ENCODE results near the gene SUSD6.

Gene SUSD6

DNA sequence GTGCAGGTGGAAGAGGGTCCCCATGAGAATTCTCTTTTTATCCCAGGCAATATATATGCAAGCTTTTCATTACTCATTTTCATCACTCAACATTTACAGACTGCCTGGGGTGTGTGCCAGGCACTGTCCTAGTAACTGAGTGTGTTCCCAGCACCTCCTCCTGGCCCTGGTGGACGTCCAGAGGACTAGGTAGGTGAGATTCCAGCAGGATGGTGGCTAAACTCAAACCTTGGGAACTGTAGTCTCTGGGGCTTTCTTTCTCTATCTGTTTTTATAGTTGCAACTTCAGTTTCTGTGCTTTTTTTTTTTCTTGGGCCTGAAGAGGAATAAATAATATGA lies 63.8 kb downstream of the SUSD6 start:
- no peak for DNase-seq

DNA sequence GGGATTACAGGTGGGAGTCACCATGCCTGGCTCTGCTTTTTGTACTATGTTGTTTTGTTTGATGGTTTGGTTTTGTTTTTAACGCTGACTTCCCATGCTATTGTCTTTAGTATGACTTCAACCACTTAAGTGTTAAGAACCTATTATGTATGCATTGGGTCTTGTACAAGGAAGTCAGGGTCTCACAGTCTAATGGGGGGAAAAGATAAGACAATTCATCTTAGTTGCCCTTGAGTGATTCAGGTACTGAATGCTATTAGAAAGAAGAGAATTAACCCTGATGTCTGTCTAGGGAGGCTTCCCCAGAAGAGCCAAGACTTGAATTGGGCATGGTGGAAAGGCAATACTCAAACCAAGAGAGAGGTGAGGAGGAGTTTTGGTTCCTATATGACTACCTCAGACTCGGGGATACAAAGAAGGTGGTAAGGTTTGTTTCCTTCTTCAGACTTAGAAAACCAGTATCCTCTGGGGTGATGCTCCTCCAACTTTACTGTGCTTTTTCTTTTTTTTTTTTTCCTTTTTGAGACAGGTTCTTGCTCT lies 64.6 kb downstream of the SUSD6 start:
- DNase-seq: no peak

DNA sequence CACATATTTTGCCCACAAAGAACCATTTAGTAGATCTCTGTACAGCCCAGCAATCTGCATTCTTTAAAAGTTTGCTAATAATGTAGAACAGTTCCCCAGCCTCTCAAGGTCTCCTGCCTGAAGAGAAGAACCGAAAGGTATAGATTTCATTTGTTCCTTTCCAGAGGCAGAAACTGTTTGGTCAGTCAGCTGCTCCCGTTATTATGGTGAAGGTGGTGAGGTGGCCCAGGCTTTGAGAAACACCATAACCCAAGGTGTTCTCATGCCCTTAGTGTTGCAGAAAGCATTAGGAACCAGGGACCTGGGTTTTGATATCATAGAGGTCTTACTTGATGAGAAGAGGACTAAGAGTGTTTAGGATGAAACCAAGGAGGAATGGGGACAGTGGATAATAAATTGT lies 65.3 kb downstream of the SUSD6 start:
- no peak for DNase-seq

DNA sequence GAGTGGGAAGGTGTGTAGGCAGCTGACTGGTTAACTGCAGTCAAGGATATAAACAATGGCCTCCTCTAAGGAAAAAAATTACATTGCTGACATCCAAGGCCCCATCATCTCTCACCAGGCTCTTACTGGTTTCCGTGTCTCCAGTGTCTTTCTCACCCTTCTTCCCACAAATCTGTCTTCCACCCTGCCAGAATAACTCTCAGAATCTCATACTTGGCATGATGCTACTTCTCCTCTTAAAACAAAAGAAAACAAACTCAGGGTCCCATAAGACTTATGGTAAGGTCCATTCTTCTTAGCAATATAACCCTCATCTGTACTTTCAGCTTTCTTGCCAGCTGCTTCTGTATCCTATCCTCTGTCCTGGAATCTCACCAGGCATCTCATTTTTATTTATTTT lies 68.9 kb downstream of the SUSD6 start:
- no peak for DNase-seq

DNA sequence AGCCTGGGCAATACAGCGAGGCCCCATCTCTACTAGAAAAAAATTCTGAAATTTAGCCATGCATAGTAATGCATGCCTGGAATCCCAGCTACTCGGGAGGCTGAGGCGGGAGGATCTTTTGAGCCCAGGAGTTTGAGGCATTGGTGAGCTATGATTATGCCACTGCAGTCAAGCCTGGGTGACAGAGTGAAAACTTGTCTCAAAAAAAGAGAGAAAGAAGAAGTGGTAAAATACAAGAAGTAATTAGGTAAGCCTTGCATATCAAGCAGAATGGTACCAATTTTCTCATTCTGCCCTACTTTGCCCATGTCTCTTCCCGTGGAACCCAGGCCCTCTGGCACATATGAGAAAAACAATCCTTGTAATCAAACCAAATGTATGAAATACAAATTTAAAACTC lies 70.7 kb downstream of the SUSD6 start:
- DNase-seq: no peak

DNA sequence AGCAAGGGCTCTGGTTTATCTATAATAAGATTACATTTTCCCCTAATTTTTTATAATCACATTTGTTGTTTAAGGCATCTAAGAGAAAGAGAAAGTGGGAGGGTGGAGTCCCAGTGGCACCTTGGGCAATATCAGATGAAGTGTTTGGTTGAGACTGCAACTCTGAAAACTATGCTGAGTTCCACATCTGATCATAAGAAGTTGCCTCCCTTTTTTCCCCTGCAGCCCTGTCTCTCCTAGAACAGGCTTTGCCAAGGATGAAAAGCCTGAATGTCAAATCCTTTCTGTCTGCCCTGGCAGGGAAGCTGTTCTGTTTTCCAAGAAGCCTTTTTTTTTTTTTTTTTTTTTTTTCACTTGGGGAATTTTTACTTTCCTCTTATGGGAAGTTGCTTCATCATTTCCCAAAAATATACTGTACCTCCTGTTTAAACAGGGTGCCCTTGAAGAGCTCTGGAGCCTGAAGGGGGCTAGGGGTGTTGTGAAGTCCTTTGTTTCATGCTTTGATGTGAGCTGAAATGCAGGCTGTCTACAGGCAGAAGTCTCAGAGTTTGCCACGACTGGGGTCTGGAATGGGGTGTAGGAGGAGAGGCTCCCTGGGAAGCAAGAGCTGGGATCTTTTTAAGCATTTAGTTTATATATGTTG lies 71.3 kb downstream of the SUSD6 start:
- peak; percentile 25 for DNase-seq

DNA sequence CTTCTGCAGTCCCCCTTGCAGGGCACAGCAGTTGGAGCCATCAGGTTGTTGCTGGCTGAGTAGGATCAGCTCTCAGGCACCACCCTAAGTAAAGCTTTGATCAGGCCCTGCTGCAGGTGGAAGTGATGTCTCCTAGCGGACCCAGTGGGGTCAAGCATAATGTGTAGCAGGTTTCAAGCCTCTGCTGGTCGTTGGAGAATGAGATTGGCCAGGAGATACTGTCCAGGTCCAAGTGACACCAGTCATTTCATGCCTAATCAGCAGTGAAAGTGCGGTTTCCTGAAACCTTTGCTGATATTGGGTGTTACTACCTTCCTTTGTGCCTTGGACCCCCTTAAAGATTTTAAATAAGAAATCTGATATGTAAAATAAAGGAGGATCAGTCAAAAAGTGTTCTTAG lies 72.6 kb downstream of the SUSD6 start:
- no peak for DNase-seq

DNA sequence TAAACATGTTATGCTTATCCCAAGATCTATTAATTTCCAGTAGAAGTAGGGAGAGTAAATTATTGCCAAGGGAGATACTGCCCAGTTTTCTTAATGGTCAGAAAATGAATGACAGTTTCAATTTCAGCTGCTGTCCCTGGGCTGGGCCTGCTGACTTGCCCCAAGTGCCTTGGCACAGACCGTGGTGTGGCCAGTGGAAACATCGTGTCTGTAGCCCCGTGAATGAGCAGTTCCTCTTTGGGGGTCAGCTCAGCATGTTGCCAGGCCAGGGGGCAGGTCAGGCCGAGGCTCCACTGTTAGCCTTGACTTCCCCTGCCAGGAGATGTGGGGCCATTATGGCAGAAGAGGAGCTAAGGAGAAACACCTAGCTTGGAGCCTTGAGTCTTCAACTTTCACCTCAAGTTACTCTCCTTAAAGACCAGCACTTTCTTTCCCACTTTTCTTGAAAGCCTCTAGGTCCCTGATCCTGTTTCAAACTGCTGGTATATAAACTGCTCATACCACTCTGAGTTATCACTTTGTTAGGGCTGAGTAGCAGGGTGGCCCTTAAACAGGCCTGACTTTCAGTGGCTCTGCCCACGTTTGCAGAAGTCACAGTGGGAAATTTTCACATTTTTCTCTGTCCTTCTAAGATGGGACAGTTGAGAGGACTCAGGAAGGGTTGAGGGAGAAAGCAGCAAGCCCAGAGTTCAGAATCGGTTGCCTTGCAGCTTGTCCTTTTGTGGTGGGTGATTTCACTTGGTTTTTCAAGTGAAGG lies 73.2 kb downstream of the SUSD6 start:
- DNase-seq: no peak

DNA sequence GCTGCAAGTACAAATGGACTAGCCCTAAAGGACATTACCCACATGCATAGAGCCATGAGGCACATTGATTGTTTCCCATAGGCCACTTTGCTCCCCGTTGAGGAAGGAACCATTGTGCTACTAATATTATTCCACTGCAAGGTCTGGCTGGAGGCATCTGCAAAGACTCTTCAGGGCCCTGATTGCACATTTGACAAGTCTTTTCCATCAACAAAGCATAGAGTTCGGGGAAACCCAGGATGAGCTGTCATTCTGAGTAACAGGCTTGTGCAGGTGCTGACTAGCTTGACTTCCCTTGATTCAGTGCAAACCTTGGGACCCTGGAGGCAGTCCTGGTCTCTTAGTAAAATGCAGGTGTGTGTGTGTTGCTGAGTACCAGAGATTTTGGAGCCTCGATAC lies 73.8 kb downstream of the SUSD6 start:
- peak; percentile 60 for DNase-seq

DNA sequence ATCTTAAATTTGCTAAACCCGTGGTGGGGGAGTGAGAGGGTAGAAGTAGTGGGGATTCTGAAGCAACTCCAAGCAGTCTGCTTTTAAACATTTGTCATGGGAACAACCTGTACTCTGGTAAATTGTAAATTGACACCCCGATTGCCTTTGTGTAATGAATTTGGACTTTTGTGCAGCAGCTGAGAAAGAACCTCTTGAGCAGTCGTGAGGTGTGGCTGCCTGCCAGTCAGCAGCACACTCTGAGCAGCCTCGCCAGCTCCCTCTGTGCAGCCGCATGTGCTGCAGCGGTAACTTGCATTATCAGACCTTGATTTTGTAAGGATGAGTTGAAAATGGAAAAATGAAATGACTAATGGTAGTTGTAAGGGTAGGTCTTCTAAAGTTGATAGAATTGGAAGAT lies 74.3 kb downstream of the SUSD6 start:
- DNase-seq: peak; percentile 74

DNA sequence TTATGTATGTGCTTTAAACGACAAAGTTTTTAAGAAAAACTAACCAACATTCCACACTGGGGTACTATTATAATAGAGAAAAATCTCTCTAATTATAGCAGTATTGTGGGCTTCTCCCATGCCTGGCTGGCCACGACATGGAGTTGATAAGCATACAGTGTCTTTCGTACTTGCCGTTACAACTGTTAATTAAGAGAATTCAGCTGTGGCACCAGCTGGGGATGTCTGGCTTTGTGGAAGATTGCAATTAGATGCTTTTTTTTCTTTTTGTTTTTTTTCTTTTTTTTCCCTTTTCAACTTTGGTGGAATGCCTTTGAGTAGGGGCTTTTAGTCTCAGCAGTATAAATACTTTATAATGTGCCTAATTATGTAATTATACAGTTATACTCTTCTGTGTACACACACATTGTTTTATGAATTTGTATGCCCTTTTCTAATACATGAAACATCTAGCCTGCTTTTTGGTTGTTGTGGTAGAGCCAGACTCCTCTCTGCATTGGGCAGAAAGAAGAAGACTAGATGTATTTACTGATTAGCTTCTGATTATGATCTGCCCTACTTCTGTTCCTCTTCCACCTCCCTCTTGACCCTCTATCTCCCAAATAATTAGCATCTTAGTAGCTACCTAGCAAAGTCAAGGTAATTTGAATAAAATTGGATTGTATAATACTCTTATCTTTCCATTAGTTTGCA lies 76.4 kb downstream of the SUSD6 start:
- no peak for DNase-seq

DNA sequence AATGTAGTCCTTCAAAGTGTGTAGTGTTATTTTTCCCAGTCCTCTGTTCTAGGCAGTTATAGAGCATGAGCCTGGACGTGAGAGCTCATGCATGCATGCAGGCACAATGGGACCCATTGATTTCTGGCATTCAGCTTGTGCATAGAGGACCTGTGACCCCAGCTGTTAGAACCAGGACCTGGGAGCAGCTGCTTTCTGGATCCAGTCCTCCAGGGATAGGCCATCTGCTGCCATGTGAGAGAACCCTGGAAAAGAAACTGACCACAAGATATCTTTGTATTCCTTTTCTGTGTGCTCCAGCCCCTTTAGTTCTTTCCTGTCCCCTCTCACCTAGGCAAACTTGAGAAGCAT lies 76.9 kb downstream of the SUSD6 start:
- no peak for DNase-seq

DNA sequence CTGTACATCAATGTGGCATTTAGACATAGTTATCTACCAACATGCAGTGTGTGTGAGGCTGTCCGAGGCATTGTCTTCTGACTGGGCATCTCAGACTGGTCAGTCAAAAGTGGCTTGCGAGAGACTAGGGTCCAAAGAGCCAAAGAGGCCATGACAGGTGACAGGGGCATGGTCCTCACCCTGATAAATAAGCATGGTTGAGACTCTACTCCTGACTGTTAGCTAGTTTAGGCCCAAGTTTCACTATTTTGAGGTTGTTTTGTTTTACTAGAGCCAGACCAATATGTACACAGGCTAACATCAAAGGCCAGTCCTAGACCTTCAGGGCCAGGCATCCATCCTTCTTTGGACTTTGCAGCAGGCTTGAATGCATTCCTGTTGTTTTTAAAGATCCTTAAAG lies 78.6 kb downstream of the SUSD6 start:
- no peak for DNase-seq

DNA sequence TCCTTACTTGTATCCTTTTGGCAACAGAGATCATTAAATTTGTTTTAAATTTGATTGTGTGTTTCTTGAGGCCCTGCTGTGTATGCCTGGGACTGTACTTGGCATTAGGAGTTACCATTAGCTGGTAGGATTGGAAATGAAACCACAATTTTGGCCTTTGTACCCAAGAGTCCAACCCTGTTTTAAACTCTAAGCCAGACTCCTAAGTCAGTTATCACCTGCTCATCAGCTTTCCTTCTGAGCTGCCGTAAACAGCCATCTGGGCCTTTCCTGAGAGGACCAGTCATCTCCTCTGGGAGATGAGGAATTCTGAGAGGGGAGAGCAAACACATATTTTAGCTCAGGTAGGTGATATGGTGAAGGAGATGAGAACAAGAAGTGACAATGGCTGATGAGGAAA lies 81.2 kb downstream of the SUSD6 start:
- peak; percentile 28 for DNase-seq

DNA sequence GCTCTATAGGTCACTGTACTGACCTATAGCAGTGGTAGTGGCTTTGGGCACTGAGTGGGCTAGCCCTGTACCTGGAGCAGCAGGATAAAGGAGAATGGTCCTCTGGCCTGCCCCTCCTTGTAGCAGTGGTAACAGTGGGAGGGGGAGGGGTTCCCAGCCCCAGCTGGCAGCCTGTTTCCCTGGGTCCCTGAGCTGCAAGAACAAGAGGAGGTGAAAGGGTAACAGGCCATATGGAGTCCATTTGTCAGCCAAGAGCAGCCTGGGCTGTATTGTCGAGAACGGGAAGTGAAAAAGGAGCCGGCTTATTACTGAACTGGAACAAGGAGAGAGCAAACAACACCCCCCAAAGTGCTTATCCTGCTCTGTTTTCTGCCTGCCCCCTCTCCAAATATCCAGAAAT lies 81.7 kb downstream of the SUSD6 start:
- peak; percentile 87 for DNase-seq

DNA sequence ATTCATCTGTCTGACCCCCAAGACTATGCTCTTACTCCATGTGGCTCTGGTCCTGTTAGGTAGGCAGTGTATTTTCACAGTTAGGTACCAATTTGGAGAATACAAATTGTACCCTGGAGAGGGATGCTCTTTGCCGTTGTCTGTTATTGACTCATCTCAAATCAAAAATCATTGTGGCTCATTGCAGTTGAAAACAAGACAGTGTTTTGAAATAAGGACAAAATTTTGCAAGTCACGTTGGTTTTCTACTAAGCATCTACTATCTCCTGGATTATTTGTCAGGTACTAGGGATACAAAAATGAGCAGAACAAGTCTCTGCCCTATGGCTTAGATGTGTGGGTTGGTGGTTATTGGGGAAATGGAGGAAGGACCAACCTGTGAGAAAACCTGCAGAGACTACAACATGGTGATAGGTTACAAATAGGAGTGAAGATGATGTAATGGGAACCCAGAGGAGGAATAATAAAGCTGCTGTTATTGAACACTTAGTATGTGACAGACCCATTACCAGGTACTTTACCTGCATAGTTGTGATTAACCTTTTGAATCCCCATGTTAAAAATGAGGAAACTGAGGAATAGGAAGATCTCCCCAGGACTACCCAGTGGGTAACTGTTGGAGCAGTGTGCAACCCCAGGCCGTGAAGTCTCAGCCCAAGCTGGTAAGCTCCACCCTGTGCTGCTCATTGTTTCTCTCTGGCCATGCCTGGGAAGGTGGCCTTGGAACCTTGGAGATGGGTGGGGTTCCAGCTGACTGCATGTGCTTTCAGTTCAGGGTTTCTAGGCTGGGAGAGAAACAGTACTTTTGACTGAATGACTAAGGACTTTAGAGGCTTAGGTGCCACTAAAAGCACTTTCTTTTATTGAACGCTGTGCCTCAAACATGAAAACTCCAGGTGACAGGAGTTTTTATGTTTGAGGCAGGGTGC lies 82.7 kb downstream of the SUSD6 start:
- DNase-seq: peak; percentile 58

DNA sequence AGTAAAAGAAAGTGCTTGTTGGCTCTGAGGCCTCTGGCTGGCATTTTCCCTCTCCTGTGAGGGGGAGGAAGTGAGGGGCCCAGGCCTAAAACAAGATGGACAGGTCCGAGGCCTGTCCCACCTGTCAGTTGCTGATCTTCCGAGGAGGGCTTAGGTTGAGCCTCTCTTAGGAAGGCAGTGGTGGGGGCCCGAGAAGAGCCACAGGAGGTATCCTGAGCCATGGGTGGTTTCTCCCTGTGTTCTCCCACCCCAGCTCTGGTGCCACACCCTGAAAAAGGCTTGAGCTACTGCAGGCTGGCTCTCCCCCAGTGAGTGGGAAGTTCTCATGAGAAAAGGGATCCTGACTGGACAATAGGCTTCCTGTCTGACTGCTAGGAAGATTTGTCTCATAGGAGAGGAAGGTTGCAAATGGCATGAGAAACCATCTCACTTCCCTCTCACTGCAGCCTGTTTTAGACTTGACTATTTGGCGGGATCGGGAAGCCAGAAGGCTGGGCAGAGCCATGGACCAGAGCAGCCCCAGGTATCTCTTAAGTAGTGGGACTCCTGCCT lies 83.4 kb downstream of the SUSD6 start:
- peak; percentile 10 for DNase-seq

DNA sequence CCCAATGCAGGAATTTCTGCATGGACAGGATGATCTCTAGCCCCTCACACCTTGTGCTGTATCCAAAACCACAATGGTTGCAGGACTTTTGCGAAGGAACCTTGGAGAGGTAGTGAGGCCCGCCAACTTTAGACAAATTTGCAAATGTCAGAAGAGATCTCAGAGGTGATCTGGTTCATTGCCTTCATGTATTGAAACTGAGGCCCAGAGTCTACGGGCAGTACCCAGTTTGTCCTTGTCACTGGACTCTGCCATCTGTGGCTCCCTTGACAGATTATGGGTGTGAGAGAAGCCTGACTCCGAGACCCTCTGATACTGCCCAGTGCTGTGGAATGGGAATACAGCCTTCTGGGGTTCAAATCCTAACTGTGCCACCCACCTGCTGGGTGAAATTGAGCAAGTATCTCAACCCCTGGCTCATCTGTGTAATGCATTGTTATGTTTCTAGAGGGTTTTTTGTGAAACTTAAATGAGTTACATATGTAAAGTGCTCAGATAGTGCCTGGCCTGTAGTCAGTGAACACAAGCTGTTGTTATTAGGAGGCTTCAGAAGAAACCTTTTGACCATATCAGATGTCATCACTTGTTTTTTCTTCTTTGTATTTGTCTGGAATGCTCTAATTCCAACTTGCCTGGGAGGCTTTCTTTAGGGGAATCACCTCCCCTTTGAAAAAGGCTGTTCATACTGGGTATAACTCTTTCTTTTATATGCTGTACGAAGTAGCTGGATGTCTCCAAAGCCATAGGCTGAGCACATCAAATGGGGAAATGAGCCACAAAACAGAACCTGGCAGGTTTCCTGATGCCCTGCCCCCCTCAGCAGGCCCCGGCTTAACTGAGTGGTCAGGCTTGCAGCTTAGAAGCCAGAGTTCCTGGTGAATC lies 84.2 kb downstream of the SUSD6 start:
- DNase-seq: peak; percentile 75

DNA sequence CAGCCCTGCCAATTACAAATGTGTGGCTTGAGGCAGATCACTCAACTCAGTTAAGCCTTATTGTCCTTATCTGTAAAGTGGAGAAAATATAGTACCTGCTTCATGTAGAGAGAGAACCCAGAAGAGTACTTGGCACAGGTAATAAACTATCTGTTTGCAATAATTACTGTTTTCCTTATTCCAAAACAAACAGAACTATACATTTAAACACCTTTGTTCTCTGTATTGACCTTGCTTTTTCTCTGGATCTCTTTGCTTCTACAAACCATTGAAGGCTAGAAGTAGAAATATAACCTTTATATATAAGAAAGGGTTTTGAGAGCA lies 84.8 kb downstream of the SUSD6 start:
- no peak for DNase-seq

DNA sequence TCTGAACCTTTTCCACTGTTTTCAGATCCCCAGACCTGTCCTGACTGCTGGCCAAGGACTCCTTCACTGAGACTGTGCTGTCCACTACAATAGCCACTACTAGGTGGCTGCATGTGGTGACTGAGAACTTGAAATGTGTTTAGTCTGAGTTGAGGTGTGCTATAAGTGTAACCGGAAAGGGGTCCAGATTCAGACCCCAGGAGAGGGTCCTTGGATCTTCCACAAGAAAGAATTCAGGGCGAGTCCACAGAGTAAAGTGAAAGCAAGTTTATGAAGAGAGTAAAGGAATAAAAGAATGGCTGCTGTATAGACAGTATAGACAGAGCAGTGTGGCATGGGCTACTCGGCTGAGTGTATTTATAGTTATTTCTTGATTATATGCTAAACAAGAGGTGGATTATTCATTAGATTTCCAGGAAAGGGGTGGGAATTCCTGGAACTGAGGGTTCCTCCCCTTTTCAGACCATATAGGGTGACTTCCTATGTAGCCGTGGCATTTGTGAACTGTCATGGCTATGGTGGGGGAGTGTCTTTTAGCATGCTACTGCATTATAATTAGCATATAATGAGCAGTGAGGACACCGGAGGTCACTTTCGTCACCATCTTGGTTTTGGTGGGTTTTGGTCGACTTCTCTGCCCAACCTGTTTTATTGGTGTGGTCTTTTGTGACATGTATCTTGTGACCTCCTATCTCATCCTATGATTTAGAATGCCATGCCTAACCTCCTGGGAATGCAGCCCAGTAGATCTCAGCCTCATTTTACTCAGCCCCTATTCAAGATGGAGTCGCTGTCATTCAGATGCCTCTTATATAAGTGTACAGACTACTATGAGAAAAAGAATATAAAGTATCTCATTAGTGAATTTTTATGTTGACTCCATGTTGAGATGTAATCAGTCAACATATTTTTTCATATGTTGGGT lies 85.5 kb downstream of the SUSD6 start:
- no peak for DNase-seq

DNA sequence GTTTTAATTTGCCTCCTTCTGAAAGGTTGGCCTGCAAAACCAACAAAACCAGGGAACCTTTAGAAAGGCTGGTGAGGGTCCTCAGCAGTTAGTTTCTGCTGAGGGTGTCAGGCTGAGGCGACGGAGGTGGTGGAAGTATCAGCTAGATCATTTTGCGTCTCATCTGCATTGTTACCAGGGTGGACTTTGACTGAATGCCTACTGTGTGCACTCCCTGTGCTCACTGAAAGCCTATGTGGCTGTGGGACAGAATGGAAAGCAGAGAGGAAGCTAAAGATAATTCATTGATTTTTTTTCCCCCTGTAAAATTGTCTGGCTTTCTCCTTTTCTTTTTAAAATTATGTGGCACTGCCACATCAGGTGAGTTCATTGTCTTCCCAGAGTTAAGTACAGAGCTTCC lies 87.2 kb downstream of the SUSD6 start:
- DNase-seq: no peak

All from RPMI8226 (cell line).